ENCODE measurements around the gene UBR3. TPM values are rescaled to one million over a fixed set of nuclear protein-coding genes. Genes with fewer than 3 reads are reported as not detected.

The UBR3 gene
- total RNA-seq, 2 donors from 2014 or later = 20.4 to 24.8 TPM

DNA sequence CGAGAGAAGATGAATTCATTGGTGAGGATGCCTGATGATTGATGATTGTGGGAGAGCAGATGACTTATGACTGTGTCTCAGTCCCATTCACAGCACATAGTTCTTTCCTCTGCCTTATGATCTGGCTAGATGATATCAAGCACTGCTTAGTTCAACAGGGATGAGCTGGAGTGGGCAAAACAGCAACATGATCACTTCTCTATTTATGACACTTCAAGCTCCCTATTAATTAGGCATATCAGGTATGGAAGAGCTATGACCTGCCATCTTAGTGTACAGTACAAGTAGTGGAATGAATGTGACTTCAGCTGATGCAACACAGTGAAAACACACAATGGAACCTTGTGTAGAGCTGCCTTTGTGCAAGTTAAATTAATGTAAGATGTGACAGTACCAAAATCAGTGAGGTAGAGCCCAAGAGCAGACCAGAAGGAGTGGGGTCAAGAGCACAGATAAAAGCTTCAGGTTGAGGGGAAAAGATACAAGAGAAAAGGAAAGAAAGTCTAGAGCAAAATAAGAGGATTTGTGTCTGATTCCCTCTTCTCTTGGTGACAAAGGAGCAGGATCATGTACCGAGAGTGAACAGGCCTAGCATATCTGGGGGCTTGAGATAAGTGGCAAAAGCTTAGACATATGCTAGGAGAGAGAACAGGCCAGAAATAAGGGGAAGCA is 257.7 kb downstream of the UBR3 start:
- Mint-ChIP-seq H3K4me3 (no peak overlapping the region), H3K27me3 (ENCODE audit: insufficient read depth) (no peaks in the 10 kb centered on the region), H3K4me1 (no peaks in the 10 kb centered on the region), H3K36me3 (ENCODE audit: low read depth) (peaks cover 7% of the 10 kb centered on the region), H3K9me3 (no peaks in the 10 kb centered on the region), H3K27ac (no peak overlapping the region)
- WGBS, 2 experiments (ENCODE audit: insufficient coverage in 1 of 2, insufficient read length in 1 of 2) = 98 to 100% methylated on average over 1 to 2 of the region's 2 CpGs
- H3K9ac ChIP-seq (ENCODE audit: extremely low read depth, low read length, poor library complexity, severe bottlenecking) = no peak overlapping the region
- no peak overlapping the region for H3K4me3 ChIP-seq (ENCODE audit: low read length)
- H3K36me3 ChIP-seq (ENCODE audit: control insufficient read depth, insufficient read depth, low read length) = peaks cover 11% of the 10 kb centered on the region
- DNase-seq = no peak
- TF ChIP-seq, protein P1, sequence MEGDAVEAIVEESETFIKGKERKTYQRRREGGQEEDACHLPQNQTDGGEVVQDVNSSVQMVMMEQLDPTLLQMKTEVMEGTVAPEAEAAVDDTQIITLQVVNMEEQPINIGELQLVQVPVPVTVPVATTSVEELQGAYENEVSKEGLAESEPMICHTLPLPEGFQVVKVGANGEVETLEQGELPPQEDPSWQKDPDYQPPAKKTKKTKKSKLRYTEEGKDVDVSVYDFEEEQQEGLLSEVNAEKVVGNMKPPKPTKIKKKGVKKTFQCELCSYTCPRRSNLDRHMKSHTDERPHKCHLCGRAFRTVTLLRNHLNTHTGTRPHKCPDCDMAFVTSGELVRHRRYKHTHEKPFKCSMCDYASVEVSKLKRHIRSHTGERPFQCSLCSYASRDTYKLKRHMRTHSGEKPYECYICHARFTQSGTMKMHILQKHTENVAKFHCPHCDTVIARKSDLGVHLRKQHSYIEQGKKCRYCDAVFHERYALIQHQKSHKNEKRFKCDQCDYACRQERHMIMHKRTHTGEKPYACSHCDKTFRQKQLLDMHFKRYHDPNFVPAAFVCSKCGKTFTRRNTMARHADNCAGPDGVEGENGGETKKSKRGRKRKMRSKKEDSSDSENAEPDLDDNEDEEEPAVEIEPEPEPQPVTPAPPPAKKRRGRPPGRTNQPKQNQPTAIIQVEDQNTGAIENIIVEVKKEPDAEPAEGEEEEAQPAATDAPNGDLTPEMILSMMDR (conservative IDR thresholded peaks at IDR 0.05) = no peak
- peaks cover 5% of the 10 kb centered on the region for H3K4me1 ChIP-seq (ENCODE audit: control insufficient read depth, insufficient read depth, low read length)
- H3K27ac ChIP-seq (ENCODE audit: low read depth, low read length) = no peak overlapping the region
- H3K9me3 ChIP-seq (ENCODE audit: control insufficient read depth, low read length) = no peaks in the 10 kb centered on the region
- no peaks in the 10 kb centered on the region for H3K27me3 ChIP-seq (ENCODE audit: control insufficient read depth, insufficient read depth, low read length, poor library complexity, severe bottlenecking)

DNA sequence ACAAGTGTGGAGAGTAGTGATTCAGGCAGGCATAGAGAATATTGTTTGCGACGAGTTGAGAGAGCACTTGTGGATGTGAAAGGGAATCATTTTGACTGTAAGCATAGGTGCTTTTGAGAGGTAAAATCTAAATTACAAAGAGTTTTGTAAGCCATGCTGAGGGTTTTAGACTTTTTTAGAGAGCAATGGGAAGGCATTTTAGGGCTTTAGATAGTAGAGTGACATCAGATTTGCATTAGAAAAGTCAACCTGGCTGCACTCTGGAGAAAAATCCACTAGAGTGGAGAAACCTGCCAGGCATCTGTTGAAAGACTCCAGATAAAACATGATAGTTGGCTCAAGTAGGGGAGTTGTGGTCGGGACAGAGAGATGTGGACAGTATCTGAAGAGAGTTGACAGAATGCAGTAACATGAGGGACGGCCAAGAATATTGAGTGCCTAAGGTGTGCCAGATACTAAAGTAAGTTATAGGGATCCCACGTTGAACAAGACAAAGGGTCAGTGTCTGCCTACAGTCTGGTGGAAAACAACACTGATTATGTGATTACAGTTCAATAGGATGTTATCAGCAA is 258.9 kb downstream of the UBR3 start:
- TF ChIP-seq, protein P1 (conservative IDR thresholded peaks at IDR 0.05) = no peak
- Histone ChIP-seq H3K9me3 (ENCODE audit: control insufficient read depth, low read length) (no peaks in the 10 kb centered on the region), H3K4me3 (ENCODE audit: low read length) (no peak overlapping the region), H3K36me3 (ENCODE audit: control insufficient read depth, insufficient read depth, low read length) (peaks cover 6% of the 10 kb centered on the region), H3K27me3 (ENCODE audit: control insufficient read depth, insufficient read depth, low read length, poor library complexity, severe bottlenecking) (no peaks in the 10 kb centered on the region), H3K4me1 (ENCODE audit: control insufficient read depth, insufficient read depth, low read length) (peaks cover 5% of the 10 kb centered on the region), H3K9ac (ENCODE audit: extremely low read depth, low read length, poor library complexity, severe bottlenecking) (no peak overlapping the region), H3K27ac (ENCODE audit: low read depth, low read length) (no peak overlapping the region)
- H3K36me3 Mint-ChIP-seq (ENCODE audit: low read depth) = peaks cover 3% of the 10 kb centered on the region
- H3K27me3 Mint-ChIP-seq (ENCODE audit: insufficient read depth) = no peaks in the 10 kb centered on the region
- no peak overlapping the region for H3K27ac Mint-ChIP-seq
- no peaks in the 10 kb centered on the region for H3K4me1 Mint-ChIP-seq
- peaks cover 4% of the 10 kb centered on the region for H3K9me3 Mint-ChIP-seq
- 69 to 78% methylated on average over 5 of the region's 5 CpGs for WGBS, 2 experiments (ENCODE audit: insufficient coverage in 1 of 2, insufficient read length in 1 of 2)
- H3K4me3 Mint-ChIP-seq = no peak overlapping the region
- no peak for DNase-seq

DNA sequence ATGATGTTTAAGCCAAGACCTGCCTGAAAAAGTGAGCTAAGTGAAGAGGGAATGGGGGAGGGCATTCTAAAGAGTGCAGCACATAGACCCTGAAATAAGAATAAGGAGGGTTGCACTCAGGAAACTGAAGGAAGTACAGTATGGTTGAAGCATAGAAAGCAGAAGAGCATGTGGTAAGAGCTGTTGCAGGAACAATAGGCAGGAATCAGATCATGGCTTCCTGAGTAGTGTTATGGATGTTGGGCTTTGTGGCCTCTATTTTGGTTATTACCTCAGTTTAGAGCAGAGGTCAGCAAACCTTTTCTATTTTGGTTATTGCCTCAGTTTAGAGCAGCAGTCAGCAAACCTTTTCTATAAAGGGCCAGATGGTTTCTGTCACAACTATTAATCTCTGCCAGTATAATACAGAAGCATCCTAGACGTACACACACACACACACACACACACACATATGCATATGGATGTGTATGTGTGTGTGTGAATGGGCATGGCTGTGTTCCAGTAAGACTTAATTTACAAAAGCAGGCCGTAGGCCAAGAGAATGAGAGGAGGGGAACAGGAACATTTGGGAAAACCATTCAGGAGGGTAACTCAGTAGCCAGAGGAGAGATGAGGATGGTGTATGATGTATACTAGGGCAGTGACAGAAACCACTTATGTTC is 259.6 kb downstream of the UBR3 start:
- H3K27me3 Mint-ChIP-seq (ENCODE audit: insufficient read depth) = no peaks in the 10 kb centered on the region
- no peak overlapping the region for H3K27ac Mint-ChIP-seq
- peaks cover 5% of the 10 kb centered on the region for H3K4me1 ChIP-seq (ENCODE audit: control insufficient read depth, insufficient read depth, low read length)
- H3K27ac ChIP-seq (ENCODE audit: low read depth, low read length) = no peak overlapping the region
- H3K27me3 ChIP-seq (ENCODE audit: control insufficient read depth, insufficient read depth, low read length, poor library complexity, severe bottlenecking) = no peaks in the 10 kb centered on the region
- TF ChIP-seq, protein P1 (conservative IDR thresholded peaks at IDR 0.05) = no peak
- H3K4me1 Mint-ChIP-seq = no peaks in the 10 kb centered on the region
- H3K36me3 Mint-ChIP-seq (ENCODE audit: low read depth) = peaks cover under 1% of the 10 kb centered on the region
- WGBS, 2 experiments (ENCODE audit: insufficient coverage in 1 of 2, insufficient read length in 1 of 2) = 88 to 94% methylated on average over 1 of the region's 2 CpGs
- H3K9me3 Mint-ChIP-seq = peaks cover 10% of the 10 kb centered on the region
- no peak overlapping the region for H3K4me3 Mint-ChIP-seq
- H3K9me3 ChIP-seq (ENCODE audit: control insufficient read depth, low read length) = peaks cover 5% of the 10 kb centered on the region
- no peak overlapping the region for H3K4me3 ChIP-seq (ENCODE audit: low read length)
- H3K9ac ChIP-seq (ENCODE audit: extremely low read depth, low read length, poor library complexity, severe bottlenecking) = no peak overlapping the region
- no peak for DNase-seq
- peaks cover 3% of the 10 kb centered on the region for H3K36me3 ChIP-seq (ENCODE audit: control insufficient read depth, insufficient read depth, low read length)

All from endodermal cell (in vitro differentiated cells).